ENCODE results near the gene C1orf141.
A peak's percentile ranks its signal among the peaks of the same experiment; 100 is the strongest.

C1orf141 gene

GRCh38 chr1:67141832-67142231 is 7.1 kb upstream of the C1orf141 start:
- peak; percentile 74 for DNase-seq

- DNase-seq: no peak
These were observed 5.7 kb upstream of the C1orf141 start for GRCh38 chr1:67140460-67140859.

- peak; percentile 80 for DNase-seq
These were observed 4.2 kb upstream of the C1orf141 start for GRCh38 chr1:67138813-67139499.

GRCh38 chr1:67137307-67137753 is 2.6 kb upstream of the C1orf141 start:
- DNase-seq: no peak

DNA sequence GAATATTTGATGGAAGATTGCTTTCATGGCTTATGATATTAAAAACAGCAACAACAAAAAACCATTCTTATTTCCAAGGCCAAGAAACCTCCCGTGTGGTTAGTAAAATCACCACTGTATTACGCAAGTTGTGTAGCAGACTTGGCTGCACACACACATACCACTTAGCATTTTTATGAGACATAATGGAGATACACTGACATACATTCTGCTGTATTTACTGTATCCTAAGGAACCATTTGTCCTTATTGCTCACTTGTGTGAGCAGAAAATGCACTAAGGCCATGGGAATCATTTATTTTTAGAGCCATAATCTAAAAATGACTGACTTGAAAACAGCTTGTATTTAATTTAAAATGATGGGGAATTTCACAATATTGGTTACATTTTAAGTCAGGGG is 584 bp upstream of the C1orf141 start:
- DNase-seq: peak; percentile 29

GRCh38 chr1:67133177-67133576 is 1.6 kb downstream of the C1orf141 start:
- peak; percentile 51 for DNase-seq

- DNase-seq: no peak
These were observed 4.1 kb downstream of the C1orf141 start for GRCh38 chr1:67130673-67131072.

DNA sequence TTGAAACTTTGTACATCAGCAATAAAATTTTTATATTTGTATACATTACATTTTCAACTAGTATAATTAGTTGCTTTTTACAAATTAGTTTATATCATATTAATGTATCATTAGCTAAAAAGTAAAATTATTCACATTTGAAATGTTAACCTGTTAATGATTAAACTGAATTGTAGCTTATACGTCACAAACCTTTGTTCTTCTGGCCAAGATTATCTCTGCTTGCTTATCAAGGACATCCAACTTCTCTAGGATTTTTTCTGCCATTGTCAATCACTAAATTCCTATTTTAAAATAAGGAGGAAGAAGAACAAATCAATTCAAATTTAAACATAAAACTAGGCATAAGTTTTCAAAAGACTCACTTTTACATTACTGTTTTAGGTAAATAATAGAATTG is 7.8 kb downstream of the C1orf141 start:
- DNase-seq: no peak

GRCh38 chr1:67126111-67126746 is 8.5 kb downstream of the C1orf141 start:
- peak; percentile 11 for DNase-seq

GRCh38 chr1:67124455-67124854 is 10.3 kb downstream of the C1orf141 start:
- DNase-seq: no peak

GRCh38 chr1:67120855-67121619 is 13.7 kb downstream of the C1orf141 start:
- DNase-seq: no peak

GRCh38 chr1:67118646-67119045 is 16.1 kb downstream of the C1orf141 start:
- DNase-seq: no peak

GRCh38 chr1:67118191-67118590 is 16.6 kb downstream of the C1orf141 start:
- no peak for DNase-seq

GRCh38 chr1:67114162-67114561 is 20.6 kb downstream of the C1orf141 start:
- no peak for DNase-seq

DNA sequence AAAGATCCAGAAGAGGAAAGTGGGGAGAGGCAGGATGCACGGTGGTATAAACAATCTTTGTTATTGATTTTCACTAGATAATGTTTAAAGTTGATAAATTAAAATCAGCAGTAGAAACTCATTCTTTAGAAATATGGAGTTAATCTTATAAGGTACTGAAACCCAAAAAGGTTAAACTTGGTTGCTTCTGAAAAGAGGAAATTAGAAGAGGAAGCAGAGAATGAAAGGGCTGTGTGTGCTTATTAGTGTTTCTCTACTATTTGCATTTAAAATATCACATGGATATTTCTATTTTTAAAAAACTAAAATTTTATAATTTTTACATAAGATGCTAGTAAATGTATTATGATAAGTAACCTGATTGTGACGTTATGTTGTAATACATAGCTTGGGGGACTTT is 24.4 kb downstream of the C1orf141 start:
- DNase-seq: peak; percentile 48

DNA sequence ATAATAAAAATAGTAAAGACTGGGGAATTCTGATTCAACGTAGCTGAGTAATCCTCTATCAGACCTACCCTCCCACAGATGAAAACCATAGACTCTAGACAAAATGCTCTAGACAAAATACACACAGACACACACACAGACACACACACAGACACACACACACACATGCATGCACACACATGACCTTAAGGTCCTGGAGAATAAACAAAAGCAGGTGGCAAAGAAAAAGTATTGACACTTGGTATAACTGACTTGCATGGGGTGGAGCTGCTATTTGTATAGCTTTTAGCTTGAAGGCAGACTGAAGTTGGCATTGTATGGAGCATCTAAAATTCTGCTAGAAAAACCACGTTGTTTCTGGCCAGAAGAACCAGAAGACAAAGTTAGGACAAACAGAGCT is 29.3 kb downstream of the C1orf141 start:
- no peak for DNase-seq

GRCh38 chr1:67103548-67103947 is 31.2 kb downstream of the C1orf141 start:
- DNase-seq: no peak

GRCh38 chr1:67100833-67101232 is 33.9 kb downstream of the C1orf141 start:
- DNase-seq: no peak

GRCh38 chr1:67097305-67097704 is 37.5 kb downstream of the C1orf141 start:
- no peak for DNase-seq

- no peak for DNase-seq
These were observed 40.6 kb downstream of the C1orf141 start for GRCh38 chr1:67094191-67094590.

DNA sequence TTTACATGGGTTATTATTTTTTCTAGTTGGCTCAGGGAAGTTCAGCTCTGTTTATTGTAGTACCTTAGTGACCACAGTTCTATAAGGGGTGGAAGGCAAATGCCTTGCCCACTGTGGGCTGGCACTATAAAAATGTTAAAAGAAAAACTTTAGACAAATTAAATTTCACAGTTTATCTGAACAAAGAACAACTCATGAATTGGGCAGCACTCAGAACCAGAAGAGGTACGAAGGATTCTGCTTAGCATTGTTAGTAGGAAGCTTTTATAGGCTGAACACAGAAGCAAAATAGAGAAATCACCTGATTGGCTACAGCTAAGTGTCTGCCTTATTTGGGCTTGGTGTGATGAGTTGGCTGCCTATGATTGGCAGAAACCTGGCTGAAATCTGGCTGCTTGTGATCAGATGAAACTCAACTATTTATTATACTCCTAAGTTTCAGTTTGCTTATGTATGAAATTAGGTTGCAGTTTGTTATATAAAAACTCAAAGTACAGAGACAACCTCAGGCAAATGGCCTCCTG is 45.0 kb downstream of the C1orf141 start:
- DNase-seq: no peak

- no peak for DNase-seq
These were observed 46.3 kb downstream of the C1orf141 start for GRCh38 chr1:67088440-67088839.

- no peak for DNase-seq
These were observed 49.4 kb downstream of the C1orf141 start for GRCh38 chr1:67085326-67085725.
